IgD-negative memory B cell (primary cell): ENCODE results near the gene PATL2. TPM values are rescaled to one million over a fixed set of nuclear protein-coding genes. Genes with fewer than 3 reads are reported as not detected.
A peak's percentile ranks its signal among the peaks of the same experiment; 100 is the strongest.
"Not testable (repeated sequence)": the region's sequence is repeated elsewhere in the genome, so short reads cannot be mapped to it uniquely, and the experiment has no call there.

Experiments used
- H3K27ac Mint-ChIP-seq, 3 donors: one replicate each; pipeline ENCODE4 v1.8.0; 2020 to 2022; ENCODE audit warnings: mild to moderate bottlenecking in 3 of 3, mixed read lengths in 3 of 3, moderate library complexity in 1 of 3
- H3K27me3 Mint-ChIP-seq: one replicate; pipeline ENCODE4 v1.8.0; 2021; ENCODE audit warnings: mixed read lengths
- H3K36me3 Mint-ChIP-seq: one replicate; pipeline ENCODE4 v1.8.0; 2020; ENCODE audit warnings: mild to moderate bottlenecking, mixed read lengths
- H3K4me1 Mint-ChIP-seq, 3 donors: one replicate each; pipeline ENCODE4 v1.8.0; 2020 to 2022; ENCODE audit warnings: mixed read lengths in 3 of 3, mild to moderate bottlenecking in 1 of 3
- H3K4me3 Mint-ChIP-seq, 4 donors: one replicate each; pipeline ENCODE4 v1.8.0; 2020 to 2022; ENCODE audit warnings: mild to moderate bottlenecking in 4 of 4, mixed read lengths in 4 of 4, moderate library complexity in 3 of 4
- H3K9me3 Mint-ChIP-seq, 3 donors: one replicate each; pipeline ENCODE4 v1.8.0; 2020 to 2021; ENCODE audit warnings: mixed read lengths in 3 of 3, mild to moderate bottlenecking in 1 of 3
- polyA plus RNA-seq: library from polyadenylated mRNA; unstranded; fragments of 300-500 nt; fragmentation: Illumina TruSeq; gene quantifications from one replicate; pipeline ENCODE4 v1.2.3, GENCODE V29; 2021

The PATL2 gene
- polyA plus RNA-seq, 1 donor from 2014 or later: 17.7 TPM

- peaks cover 15 to 37% (median 25%) of the 10 kb centered on the region in 3 donors for H3K4me1 Mint-ChIP-seq
- peaks cover 5% of the 10 kb centered on the region for H3K36me3 Mint-ChIP-seq
- no peaks in the 10 kb centered on the region for H3K27me3 Mint-ChIP-seq
- H3K27ac Mint-ChIP-seq: peak overlapping the region in 1 of 3 donors; percentile 47
- no peak overlapping the region for H3K4me3 Mint-ChIP-seq
- H3K9me3 Mint-ChIP-seq: no peaks in the 10 kb centered on the region
Measured at GRCh38 chr15:44659056-44659455, 52.1 kb downstream of the PATL2 start.

DNA sequence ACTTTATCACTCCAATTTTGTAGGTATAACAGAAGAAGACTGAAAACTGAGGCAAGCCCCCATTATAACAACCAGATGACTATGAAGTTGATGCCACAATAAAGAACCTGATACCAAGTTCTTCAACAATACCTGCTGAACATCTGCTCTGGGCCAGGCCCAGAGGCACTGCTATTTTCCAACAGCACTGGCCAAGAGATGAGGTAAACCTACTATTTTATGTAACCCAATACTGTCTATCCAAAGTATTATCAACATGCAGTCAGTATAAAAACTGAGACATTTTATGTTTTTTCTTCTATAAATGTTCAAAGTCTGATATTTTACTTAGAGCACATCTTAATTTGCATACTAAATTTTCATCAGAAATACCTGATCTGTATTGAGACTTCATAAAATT lies 53.7 kb downstream of the PATL2 start:
- peaks cover 20 to 35% (median 27%) of the 10 kb centered on the region in 3 donors for H3K4me1 Mint-ChIP-seq
- H3K4me3 Mint-ChIP-seq: no peak overlapping the region
- H3K27ac Mint-ChIP-seq: no peak overlapping the region
- no peaks in the 10 kb centered on the region for H3K27me3 Mint-ChIP-seq
- H3K9me3 Mint-ChIP-seq: no peaks in the 10 kb centered on the region
- peaks cover 13% of the 10 kb centered on the region for H3K36me3 Mint-ChIP-seq

GRCh38 chr15:44656913-44657312 lies 54.2 kb downstream of the PATL2 start:
- Mint-ChIP-seq H3K27ac (peak overlapping the region in 1 of 3 donors; percentile 82), H3K27me3 (no peaks in the 10 kb centered on the region), H3K36me3 (peaks cover 13% of the 10 kb centered on the region), H3K4me1 (peaks cover 20 to 34% (median 26%) of the 10 kb centered on the region in 3 donors), H3K4me3 (no peak overlapping the region), H3K9me3 (no peaks in the 10 kb centered on the region)

GRCh38 chr15:44656298-44656697 lies 54.8 kb downstream of the PATL2 start:
- Mint-ChIP-seq H3K27ac (peak overlapping the region; percentile 50 to 82 (median 60)), H3K4me3 (peak overlapping the region in 1 of 4 donors; percentile 56), H3K36me3 (peaks cover 13% of the 10 kb centered on the region)

DNA sequence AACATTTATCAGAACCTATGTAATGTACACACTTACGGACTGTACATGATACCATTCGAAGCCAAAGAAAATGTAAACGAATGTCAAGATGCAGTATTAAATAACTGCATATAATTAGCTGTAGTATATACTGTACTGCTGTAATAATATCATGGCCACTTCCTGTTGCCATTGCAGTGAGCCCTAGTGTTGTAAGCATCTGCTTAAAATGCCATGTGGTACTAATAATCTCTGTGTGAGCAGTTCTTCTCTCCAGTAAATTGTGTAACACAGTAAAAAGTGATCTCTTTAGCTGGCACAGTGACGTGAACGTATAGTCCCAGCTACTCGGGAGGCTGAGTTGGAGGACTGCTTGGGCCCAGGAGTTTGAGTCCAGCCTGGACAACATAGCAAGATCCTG lies 56.3 kb downstream of the PATL2 start:
- H3K4me3 Mint-ChIP-seq: no peak overlapping the region
- peaks cover 14 to 25% (median 23%) of the 10 kb centered on the region in 3 donors for H3K4me1 Mint-ChIP-seq
- peaks cover 13% of the 10 kb centered on the region for H3K36me3 Mint-ChIP-seq
- H3K27ac Mint-ChIP-seq: no peak overlapping the region
- no peaks in the 10 kb centered on the region for H3K27me3 Mint-ChIP-seq
- no peaks in the 10 kb centered on the region for H3K9me3 Mint-ChIP-seq

More at GRCh38 chr15:44656298-44656697, 54.8 kb downstream of the PATL2 start:
- H3K4me1 Mint-ChIP-seq: peaks cover 17 to 30% (median 28%) of the 10 kb centered on the region in 3 donors
- no peaks in the 10 kb centered on the region for H3K9me3 Mint-ChIP-seq
- H3K27me3 Mint-ChIP-seq: no peaks in the 10 kb centered on the region

- peaks cover 0 to 7% (median 5%) of the 10 kb centered on the region in 3 donors for H3K9me3 Mint-ChIP-seq
- H3K27ac Mint-ChIP-seq: no peak overlapping the region
- peaks cover 27% of the 10 kb centered on the region for H3K36me3 Mint-ChIP-seq
- H3K27me3 Mint-ChIP-seq: no peaks in the 10 kb centered on the region
- no peak overlapping the region for H3K4me3 Mint-ChIP-seq
- peaks cover 33 to 36% (median 36%) of the 10 kb centered on the region in 3 donors for H3K4me1 Mint-ChIP-seq
Measured at GRCh38 chr15:44647637-44648036, 63.5 kb downstream of the PATL2 start.

DNA sequence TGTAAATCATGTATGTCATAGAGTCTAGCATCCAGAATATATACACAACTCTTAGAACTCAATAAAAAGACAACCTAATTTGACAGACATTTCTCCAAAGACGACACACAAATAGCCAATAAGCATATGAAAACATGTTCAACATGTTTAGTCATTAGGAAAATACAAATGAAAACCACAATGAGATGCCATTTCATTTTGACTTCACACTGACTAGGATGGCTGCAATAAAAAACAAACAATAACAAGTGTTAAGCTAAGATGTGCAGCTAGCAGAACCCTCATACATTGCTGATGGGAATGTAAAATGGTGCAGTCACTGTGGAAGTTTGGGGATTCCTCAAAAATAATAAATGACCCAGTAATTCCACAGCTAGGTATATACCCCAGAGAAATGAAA lies 64.1 kb downstream of the PATL2 start:
- H3K4me3 Mint-ChIP-seq: no peak overlapping the region
- peaks cover 27% of the 10 kb centered on the region for H3K36me3 Mint-ChIP-seq
- H3K27me3 Mint-ChIP-seq: no peaks in the 10 kb centered on the region
- peaks cover 0 to 7% (median 5%) of the 10 kb centered on the region in 3 donors for H3K9me3 Mint-ChIP-seq
- no peak overlapping the region for H3K27ac Mint-ChIP-seq
- peaks cover 35 to 38% (median 36%) of the 10 kb centered on the region in 3 donors for H3K4me1 Mint-ChIP-seq

DNA sequence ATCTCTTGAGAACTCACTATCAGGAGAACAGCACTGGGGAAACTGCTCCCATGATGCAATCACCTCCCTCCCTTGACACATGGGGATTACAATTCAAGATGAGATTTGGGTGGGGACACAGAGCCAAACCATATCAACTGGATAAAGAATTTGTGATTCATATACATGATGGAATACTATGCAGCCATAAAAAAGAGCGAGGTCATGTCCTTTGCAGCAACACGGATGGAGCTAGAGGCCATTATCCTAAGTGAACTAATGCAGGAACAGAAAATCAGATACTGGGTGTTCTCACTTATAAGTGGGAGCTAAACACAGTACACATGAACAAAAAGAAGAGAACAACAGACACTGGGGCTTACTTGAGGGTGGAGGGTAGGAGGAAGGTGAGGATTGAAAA lies 64.7 kb downstream of the PATL2 start:
- Mint-ChIP-seq H3K27me3 (no peaks in the 10 kb centered on the region), H3K4me3 (peak overlapping the region in 1 of 4 donors; percentile 1), H3K9me3 (peaks cover 0 to 7% (median 5%) of the 10 kb centered on the region in 3 donors), H3K36me3 (peaks cover 30% of the 10 kb centered on the region), H3K27ac (no peak overlapping the region), H3K4me1 (peaks cover 35 to 36% (median 35%) of the 10 kb centered on the region in 3 donors)

- H3K27ac Mint-ChIP-seq: peak overlapping the region in 1 of 3 donors; percentile 31
- peaks cover 0 to 6% (median 5%) of the 10 kb centered on the region in 3 donors for H3K9me3 Mint-ChIP-seq
- H3K36me3 Mint-ChIP-seq: peaks cover 34% of the 10 kb centered on the region
- H3K4me1 Mint-ChIP-seq: peaks cover 23 to 29% (median 26%) of the 10 kb centered on the region in 3 donors
- H3K27me3 Mint-ChIP-seq: no peaks in the 10 kb centered on the region
- H3K4me3 Mint-ChIP-seq: peak overlapping the region in 1 of 4 donors; percentile 35
Measured at GRCh38 chr15:44641651-44642050, 69.5 kb downstream of the PATL2 start.

- peaks cover 0 to 4% (median 4%) of the 10 kb centered on the region in 3 donors for H3K4me1 Mint-ChIP-seq
- no peaks in the 10 kb centered on the region for H3K9me3 Mint-ChIP-seq
- no peaks in the 10 kb centered on the region for H3K27me3 Mint-ChIP-seq
- H3K27ac Mint-ChIP-seq: no peak overlapping the region
- peaks cover 14% of the 10 kb centered on the region for H3K36me3 Mint-ChIP-seq
- no peak overlapping the region for H3K4me3 Mint-ChIP-seq
Measured at GRCh38 chr15:44636976-44637375, 74.1 kb downstream of the PATL2 start.

DNA sequence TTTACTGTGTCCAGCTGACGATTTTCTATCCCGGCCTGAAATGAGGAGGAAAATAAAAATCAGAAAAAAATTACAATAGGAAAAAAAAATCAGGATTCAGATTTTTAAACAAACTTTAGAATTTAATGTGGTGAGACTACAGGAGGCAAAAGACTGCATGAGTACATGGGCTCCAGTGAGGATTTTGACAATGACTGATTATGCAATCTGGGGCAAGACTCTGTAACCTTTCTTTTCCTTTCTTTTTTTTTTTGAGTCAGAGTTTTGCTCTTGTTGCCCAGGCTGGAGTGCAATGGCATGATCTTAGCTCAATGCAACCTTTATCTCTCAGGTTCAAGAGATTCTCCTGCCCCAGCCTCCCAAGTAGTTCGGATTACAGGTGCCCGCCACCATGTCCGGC lies 77.5 kb downstream of the PATL2 start:
- no peak overlapping the region for H3K27ac Mint-ChIP-seq
- H3K9me3 Mint-ChIP-seq: no peaks in the 10 kb centered on the region
- H3K36me3 Mint-ChIP-seq: peaks cover 14% of the 10 kb centered on the region
- no peaks in the 10 kb centered on the region for H3K27me3 Mint-ChIP-seq
- H3K4me3 Mint-ChIP-seq: no peak overlapping the region
- peaks cover 3 to 4% (median 4%) of the 10 kb centered on the region in 3 donors for H3K4me1 Mint-ChIP-seq

- not testable (repeated sequence) for H3K9me3 Mint-ChIP-seq, H3K4me1 Mint-ChIP-seq, H3K36me3 Mint-ChIP-seq, H3K27me3 Mint-ChIP-seq
- Mint-ChIP-seq H3K27ac (peak overlapping the region in 1 of 3 donors; percentile 35), H3K4me3 (peak overlapping the region in 2 of 4 donors; percentile 41 to 51)
Measured at GRCh38 chr15:44625286-44625685, 85.8 kb downstream of the PATL2 start.

DNA sequence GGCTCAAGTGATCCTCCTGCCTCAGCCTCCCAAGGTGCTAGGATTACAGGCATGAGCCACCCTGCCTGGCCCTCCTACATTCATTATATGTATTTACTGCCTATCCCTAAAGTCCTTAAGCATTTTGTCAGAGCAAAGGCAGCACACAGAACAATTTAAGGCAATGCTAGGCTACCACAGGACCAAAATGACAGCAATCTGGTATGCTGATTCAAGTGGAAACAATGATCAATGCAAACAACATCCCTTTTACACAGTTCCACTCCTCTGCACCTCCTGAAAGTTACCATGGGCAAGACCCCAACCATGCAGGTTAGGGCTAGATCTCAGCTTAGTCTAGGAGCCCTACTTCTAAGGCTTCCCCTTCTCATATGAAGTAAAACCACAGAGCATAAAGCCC lies 87.9 kb downstream of the PATL2 start:
- Mint-ChIP-seq H3K4me3 (no peak overlapping the region), H3K9me3 (no peaks in the 10 kb centered on the region), H3K36me3 (peaks cover 9% of the 10 kb centered on the region), H3K4me1 (peaks cover 0 to 4% (median 2%) of the 10 kb centered on the region in 3 donors), H3K27me3 (no peaks in the 10 kb centered on the region), H3K27ac (no peak overlapping the region)

DNA sequence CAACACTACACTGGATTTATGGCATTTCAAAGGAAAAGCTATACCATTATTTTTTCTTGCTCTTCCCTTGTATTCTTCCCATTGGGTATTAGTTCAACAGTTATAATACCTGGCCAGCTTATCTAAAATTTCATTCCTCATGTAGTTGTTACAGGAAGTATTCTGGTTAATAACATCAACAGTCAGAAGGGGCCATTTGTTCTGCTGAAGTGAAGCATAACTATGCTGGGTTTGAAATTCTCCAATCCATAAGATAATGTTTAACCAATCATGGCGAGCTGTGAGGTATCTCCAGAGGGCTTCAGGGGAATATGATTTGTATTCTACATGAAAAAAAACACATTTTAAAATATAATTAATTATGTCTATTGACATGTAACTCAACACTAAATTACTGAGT lies 91.0 kb downstream of the PATL2 start:
- Mint-ChIP-seq H3K4me1 (peaks cover 0 to under 1% (median 0%) of the 10 kb centered on the region in 3 donors), H3K27ac (no peak overlapping the region), H3K4me3 (no peak overlapping the region), H3K9me3 (no peaks in the 10 kb centered on the region), H3K27me3 (no peaks in the 10 kb centered on the region), H3K36me3 (peaks cover 9% of the 10 kb centered on the region)

- H3K4me3 Mint-ChIP-seq: no peak overlapping the region
- H3K36me3 Mint-ChIP-seq: peaks cover 10% of the 10 kb centered on the region
- H3K27ac Mint-ChIP-seq: peak overlapping the region in 2 of 3 donors; percentile 28 to 39
Measured at GRCh38 chr15:44616974-44617373, 94.1 kb downstream of the PATL2 start.

More at GRCh38 chr15:44616974-44617373, 94.1 kb downstream of the PATL2 start:
- Mint-ChIP-seq H3K9me3 (no peaks in the 10 kb centered on the region), H3K27me3 (no peaks in the 10 kb centered on the region), H3K4me1 (peaks cover 0 to 2% (median 0%) of the 10 kb centered on the region in 3 donors)
